Neural cell (in vitro differentiated cells): ENCODE measurements around the gene FADS1. TPM values are rescaled to one million over a fixed set of nuclear protein-coding genes. Genes with fewer than 3 reads are reported as not detected.

Source experiments
- H2AFZ ChIP-seq: fragments of 200-600, 300-800 bp; sonication (generic), shearing (Covaris generic); 2 replicates; pipeline ENCODE4 v1.6.0; 2014; ENCODE audit warnings: low read depth, mild to moderate bottlenecking, antibody characterized with exemption, low read length, moderate library complexity
- H3F3A ChIP-seq: fragments of 200-600 bp; shearing (Covaris generic); 2 replicates; pipeline ENCODE4 v1.6.1; 2016; ENCODE audit warnings: mild to moderate bottlenecking, moderate library complexity, mixed read lengths, antibody characterized with exemption, low read length; ENCODE audit not compliant: insufficient read depth, poor library complexity, severe bottlenecking
- H3K27ac ChIP-seq: fragments of 200-600, 300-800 bp; sonication (generic), shearing (Covaris generic); 2 replicates; pipeline ENCODE4 v1.5.1; 2014; ENCODE audit warnings: mild to moderate bottlenecking, low read length, moderate library complexity
- H3K27me3 ChIP-seq: fragments of 300-800, 200-600 bp; sonication (generic), shearing (Covaris generic); 2 replicates; pipeline ENCODE4 v1.6.0; 2014; ENCODE audit warnings: mild to moderate bottlenecking, low read depth, low read length, moderate library complexity; ENCODE audit not compliant: insufficient read depth
- H3K36me3 ChIP-seq: fragments of 300-800, 200-600 bp; sonication (generic), shearing (Covaris generic); 2 replicates; pipeline ENCODE4 v1.5.1; 2014; ENCODE audit warnings: mild to moderate bottlenecking, antibody characterized with exemption, low read length, moderate library complexity; ENCODE audit not compliant: insufficient read depth
- H3K4me2 ChIP-seq: fragments of 300-800, 200-600 bp; sonication (generic), shearing (Covaris generic); 2 replicates; pipeline ENCODE4 v1.6.0; 2014; ENCODE audit warnings: mild to moderate bottlenecking, low read length
- H3K4me3 ChIP-seq: fragments of 300-800, 200-600 bp; sonication (generic), shearing (Covaris generic); 2 replicates; pipeline ENCODE4 v1.5.1; 2014; ENCODE audit warnings: mild to moderate bottlenecking, low read length, moderate library complexity
- H3K79me2 ChIP-seq: fragments of 200-600 bp; shearing (Covaris generic); replicated peaks from 2 replicates; pipeline ENCODE4 v1.6.0; 2014; ENCODE audit warnings: mild to moderate bottlenecking, low read length, moderate library complexity; ENCODE audit not compliant: insufficient read depth
- H3K9ac ChIP-seq: fragments of 300-800, 200-600 bp; sonication (generic), shearing (Covaris generic); 2 replicates; pipeline ENCODE4 v1.6.1; 2016; ENCODE audit warnings: mild to moderate bottlenecking, low read length, mixed read lengths
- H3K9me2 ChIP-seq: fragments of 200-600 bp; shearing (Covaris generic); 2 replicates; pipeline ENCODE4 v1.6.1; 2016; ENCODE audit warnings: mild to moderate bottlenecking, low read length, mixed read lengths; ENCODE audit not compliant: insufficient read depth
- H3K9me3 ChIP-seq: fragments of 200-600, 300-800 bp; sonication (generic), shearing (Covaris generic); 2 replicates; pipeline ENCODE4 v1.6.1; 2016; ENCODE audit warnings: mild to moderate bottlenecking, mixed run types, low read length, moderate library complexity, mixed read lengths
- H4K20me1 ChIP-seq: fragments of 200-600 bp; shearing (Covaris generic); 2 replicates; pipeline ENCODE4 v1.6.1; 2016; ENCODE audit warnings: mild to moderate bottlenecking, mixed run types; ENCODE audit not compliant: insufficient read depth
- CTCF ChIP-seq: fragments of 450-650 bp; IDR thresholded peaks from 2 replicates; pipeline ENCODE4 v1.5.1; 2014; ENCODE audit warnings: antibody characterized with exemption, mild to moderate bottlenecking, moderate library complexity; ENCODE audit not compliant: poor library complexity, severe bottlenecking
- EP300 ChIP-seq: fragments of 450-650 bp; conservative IDR thresholded peaks from 2 replicates; pipeline ENCODE4 v1.6.1; 2014; ENCODE audit warnings: antibody characterized with exemption, mild to moderate bottlenecking, moderate library complexity; ENCODE audit not compliant: poor library complexity, severe bottlenecking
- EZH2 ChIP-seq: fragments of 200-600, 300-800 bp; shearing (Covaris generic), sonication (generic); IDR thresholded peaks from 2 replicates; pipeline ENCODE4 v1.6.1; 2014; ENCODE audit warnings: antibody characterized with exemption, low read length, borderline replicate concordance, mild to moderate bottlenecking; ENCODE audit not compliant: insufficient read depth, poor library complexity, severe bottlenecking
- MXI1 ChIP-seq: fragments of 450-650 bp; conservative IDR thresholded peaks from 2 replicates; pipeline ENCODE4 v1.6.1; 2014; ENCODE audit warnings: antibody characterized with exemption, mild to moderate bottlenecking; ENCODE audit not compliant: poor library complexity, severe bottlenecking
- POLR2AphosphoS5 ChIP-seq: IDR thresholded peaks from 2 replicates; pipeline ENCODE4 v1.6.1; 2012
- RAD21 ChIP-seq: fragments of 450-650 bp; conservative IDR thresholded peaks from 2 replicates; pipeline ENCODE4 v1.6.1; 2014; ENCODE audit warnings: antibody characterized with exemption, mild to moderate bottlenecking, moderate library complexity
- REST ChIP-seq: IDR thresholded peaks from 2 replicates; pipeline ENCODE4 v1.6.1; 2012; ENCODE audit warnings: borderline replicate concordance
- SMC3 ChIP-seq: fragments of 450-650 bp; conservative IDR thresholded peaks from 2 replicates; pipeline ENCODE4 v1.6.1; 2014; ENCODE audit warnings: antibody characterized with exemption, mild to moderate bottlenecking, moderate library complexity; ENCODE audit not compliant: poor library complexity
- TAF1 ChIP-seq: IDR thresholded peaks from 2 replicates; pipeline ENCODE4 v1.6.1; 2012; ENCODE audit warnings: low read depth
- polyA plus RNA-seq: library from polyadenylated mRNA; depleted of rRNA; stranded (reverse); fragments of >200 nt; gene quantifications from 2 replicates; pipeline ENCODE4 v1.2.3, GENCODE V29; 2014

The FADS1 gene
- polyA plus RNA-seq, 1 donor from 2014 or later, result 102 TPM

GRCh38 chr11:61777234-61778090 is 39.3 kb downstream of the FADS1 start:
- Histone ChIP-seq H3F3A (no peaks in the 10 kb centered on the region), H3K4me3 (no peak overlapping the region), H2AFZ (no peak overlapping the region), H3K4me2 (no peak overlapping the region), H3K27ac (no peak overlapping the region), H3K36me3 (no peaks in the 10 kb centered on the region), H3K79me2 (no peaks in the 10 kb centered on the region), H3K9me2 (no peaks in the 10 kb centered on the region), H3K9ac (no peak overlapping the region), H3K9me3 (no peaks in the 10 kb centered on the region), H3K27me3 (no peaks in the 10 kb centered on the region), H4K20me1 (no peaks in the 10 kb centered on the region)
- TF ChIP-seq CTCF (no peak), SMC3 (no peak), TAF1 (no peak), RAD21 (no peak), EZH2 (no peak), REST (no peak), POLR2AphosphoS5 (no peak), EP300 (no peak), MXI1 (no peak)

- no peak overlapping the region for H3K9ac ChIP-seq
- H3K36me3 ChIP-seq, result no peaks in the 10 kb centered on the region
- H2AFZ ChIP-seq, result no peak overlapping the region
- no peak for TF ChIP-seq SMC3
- peak; percentile 9 for TF ChIP-seq CTCF
- no peak overlapping the region for H3K27ac ChIP-seq
- H3K27me3 ChIP-seq, result no peaks in the 10 kb centered on the region
- no peaks in the 10 kb centered on the region for H3K9me3 ChIP-seq
- no peaks in the 10 kb centered on the region for H3K79me2 ChIP-seq
- no peaks in the 10 kb centered on the region for H3F3A ChIP-seq
- H3K4me2 ChIP-seq, result no peak overlapping the region
- no peaks in the 10 kb centered on the region for H4K20me1 ChIP-seq
- H3K9me2 ChIP-seq, result no peaks in the 10 kb centered on the region
- no peak overlapping the region for H3K4me3 ChIP-seq
These were observed 40.2 kb downstream of the FADS1 start for GRCh38 chr11:61776561-61777075.
